ENCODE data around the gene MGAT5. TPM values are rescaled to one million over a fixed set of nuclear protein-coding genes. Genes with fewer than 3 reads are reported as not detected.

The MGAT5 gene
- total RNA-seq, 1 experiment from 2014 or later: 23.2 TPM

- no peak for DNase-seq (ENCODE audit: low read depth)
Measured at GRCh38 chr2:134396493-134396892, 142.6 kb downstream of the MGAT5 start.

GRCh38 chr2:134397146-134397896, 143.4 kb downstream of the MGAT5 start:
- no peak for DNase-seq (ENCODE audit: low read depth)

GRCh38 chr2:134398300-134398699, 144.4 kb downstream of the MGAT5 start:
- DNase-seq (ENCODE audit: low read depth): no peak

GRCh38 chr2:134399096-134399495, 145.2 kb downstream of the MGAT5 start:
- DNase-seq (ENCODE audit: low read depth): no peak

GRCh38 chr2:134401081-134401497, 147.2 kb downstream of the MGAT5 start:
- DNase-seq (ENCODE audit: low read depth): no peak

GRCh38 chr2:134401789-134402188, 147.9 kb downstream of the MGAT5 start:
- DNase-seq (ENCODE audit: low read depth): no peak

- no peak for DNase-seq (ENCODE audit: low read depth)
Measured at GRCh38 chr2:134402410-134402809, 148.5 kb downstream of the MGAT5 start.

GRCh38 chr2:134405611-134406081, 151.8 kb downstream of the MGAT5 start:
- no peak for DNase-seq (ENCODE audit: low read depth)

GRCh38 chr2:134406311-134406710, 152.4 kb downstream of the MGAT5 start:
- no peak for DNase-seq (ENCODE audit: low read depth)

GRCh38 chr2:134406736-134407135, 152.9 kb downstream of the MGAT5 start:
- DNase-seq (ENCODE audit: low read depth): no peak

- DNase-seq (ENCODE audit: low read depth): no peak
Measured at GRCh38 chr2:134407154-134407890, 153.4 kb downstream of the MGAT5 start.

GRCh38 chr2:134408386-134408785, 154.5 kb downstream of the MGAT5 start:
- peak; percentile 31 for DNase-seq (ENCODE audit: low read depth)

GRCh38 chr2:134408791-134409190, 154.9 kb downstream of the MGAT5 start:
- peak; percentile 28 for DNase-seq (ENCODE audit: low read depth)

- DNase-seq (ENCODE audit: low read depth): no peak
Measured at GRCh38 chr2:134410006-134410405, 156.1 kb downstream of the MGAT5 start.

GRCh38 chr2:134410831-134411231, 157.0 kb downstream of the MGAT5 start:
- no peak for DNase-seq (ENCODE audit: low read depth)

GRCh38 chr2:134411279-134411827, 157.5 kb downstream of the MGAT5 start:
- DNase-seq (ENCODE audit: low read depth): no peak

- peak; percentile 62 for DNase-seq (ENCODE audit: low read depth)
Measured at GRCh38 chr2:134411828-134412638, 158.2 kb downstream of the MGAT5 start.

- DNase-seq (ENCODE audit: low read depth): no peak
Measured at GRCh38 chr2:134412639-134412999, 158.7 kb downstream of the MGAT5 start.

- no peak for DNase-seq (ENCODE audit: low read depth)
Measured at GRCh38 chr2:134413430-134413829, 159.6 kb downstream of the MGAT5 start.

GRCh38 chr2:134413912-134414311, 160.0 kb downstream of the MGAT5 start:
- no peak for DNase-seq (ENCODE audit: low read depth)

- DNase-seq (ENCODE audit: low read depth): no peak
Measured at GRCh38 chr2:134416018-134416417, 162.1 kb downstream of the MGAT5 start.

- no peak for DNase-seq (ENCODE audit: low read depth)
Measured at GRCh38 chr2:134416637-134417036, 162.8 kb downstream of the MGAT5 start.

Data from Daoy (cell line).